ENCODE data around the gene SLC35B2.

The SLC35B2 gene, protein sequence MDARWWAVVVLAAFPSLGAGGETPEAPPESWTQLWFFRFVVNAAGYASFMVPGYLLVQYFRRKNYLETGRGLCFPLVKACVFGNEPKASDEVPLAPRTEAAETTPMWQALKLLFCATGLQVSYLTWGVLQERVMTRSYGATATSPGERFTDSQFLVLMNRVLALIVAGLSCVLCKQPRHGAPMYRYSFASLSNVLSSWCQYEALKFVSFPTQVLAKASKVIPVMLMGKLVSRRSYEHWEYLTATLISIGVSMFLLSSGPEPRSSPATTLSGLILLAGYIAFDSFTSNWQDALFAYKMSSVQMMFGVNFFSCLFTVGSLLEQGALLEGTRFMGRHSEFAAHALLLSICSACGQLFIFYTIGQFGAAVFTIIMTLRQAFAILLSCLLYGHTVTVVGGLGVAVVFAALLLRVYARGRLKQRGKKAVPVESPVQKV
- 13.3 to 19.0 (median 15.7) reads per million in 4 donors for total RNA-seq

DNA sequence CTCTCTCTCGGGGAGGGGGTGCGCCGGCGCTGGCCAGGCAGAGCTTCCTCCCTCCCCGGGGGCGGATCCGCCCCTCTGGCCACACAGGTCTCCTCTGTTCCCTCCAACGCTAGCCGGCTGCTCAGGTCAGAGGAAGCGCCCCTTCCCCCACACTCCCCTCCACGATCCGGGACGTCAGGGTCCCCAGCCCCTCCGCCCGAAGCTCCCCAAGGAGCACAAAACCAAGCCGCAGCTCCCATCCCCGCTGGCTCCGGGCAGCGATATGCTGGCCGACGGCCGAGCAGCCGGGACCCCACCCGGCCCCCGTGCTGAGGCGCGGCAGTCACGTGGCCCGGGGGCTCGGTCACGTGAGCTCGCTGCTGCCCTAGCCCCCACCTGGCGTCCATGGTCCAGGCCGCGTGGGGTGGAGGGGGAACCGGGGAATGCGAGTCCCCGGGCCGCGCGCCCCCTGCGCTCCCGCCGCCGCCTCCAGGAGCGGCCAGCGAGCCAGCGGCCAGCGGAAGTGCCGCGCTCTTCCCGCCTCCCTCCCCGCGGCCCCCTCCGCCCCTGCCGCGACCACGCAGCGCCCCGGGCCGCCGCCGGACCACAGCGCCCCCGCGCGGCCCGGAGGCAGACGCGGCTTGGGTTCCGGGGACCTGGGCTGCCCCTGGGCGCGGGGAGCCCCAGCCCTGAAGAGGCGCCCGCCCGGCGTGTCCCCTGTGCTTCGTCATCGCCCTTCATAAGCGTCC is at the start of gene SLC35B2:
Gene SLC35B2, minus strand, starts transcription at position 504 of the 728 bp plus-strand sequence. Its CDS starts 118 bp downstream, at position 386.
- peak; percentile 46 to 70 (median 53) for DNase-seq

DNA sequence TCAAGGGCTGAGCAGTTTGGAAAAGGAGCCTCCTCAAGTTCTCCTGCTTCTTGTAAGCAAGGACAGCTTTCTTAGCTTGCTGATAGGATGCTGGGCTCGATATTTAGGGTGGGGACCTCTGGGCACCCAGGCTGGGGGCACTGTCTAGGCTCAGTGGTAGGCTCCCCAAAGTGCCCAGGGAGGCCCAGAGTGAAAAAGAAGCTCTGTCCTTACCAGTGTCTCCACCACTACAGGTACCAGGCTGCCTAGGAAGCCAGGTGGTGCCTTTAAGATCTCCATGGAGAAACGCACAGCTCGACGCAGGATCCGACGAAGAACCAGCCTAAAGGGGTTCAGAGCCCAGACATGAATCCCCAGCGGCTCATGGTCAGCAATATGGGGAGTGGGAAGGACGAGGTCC is 49.4 kb upstream of the SLC35B2 start:
- no peak for DNase-seq

DNA sequence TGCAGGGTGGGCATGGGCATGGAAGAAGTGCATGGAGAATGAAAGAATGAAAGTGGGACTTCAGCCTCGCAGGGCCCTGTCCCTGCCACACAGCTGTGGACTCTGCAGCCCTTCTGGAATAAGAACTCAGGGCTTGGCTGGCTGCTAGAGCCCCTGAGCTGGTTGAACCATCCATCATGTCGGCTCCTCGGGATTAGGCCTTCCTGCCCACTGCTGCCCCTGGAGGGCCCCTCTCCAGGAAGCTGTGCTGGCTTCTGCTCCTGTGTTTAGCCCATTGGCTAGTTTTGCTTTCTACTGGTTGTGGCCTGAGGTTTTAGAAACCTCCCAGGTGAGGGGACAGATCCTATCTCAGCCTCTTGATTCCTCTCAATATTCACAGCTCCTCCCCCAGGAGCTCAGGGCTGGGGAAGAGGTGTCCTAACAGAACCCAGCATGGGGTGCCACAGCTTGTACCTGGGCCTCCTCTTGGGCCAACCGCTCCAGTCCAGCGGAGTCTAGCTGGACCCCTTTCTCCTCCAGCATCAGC is 47.9 kb upstream of the SLC35B2 start:
- no peak for DNase-seq

DNA sequence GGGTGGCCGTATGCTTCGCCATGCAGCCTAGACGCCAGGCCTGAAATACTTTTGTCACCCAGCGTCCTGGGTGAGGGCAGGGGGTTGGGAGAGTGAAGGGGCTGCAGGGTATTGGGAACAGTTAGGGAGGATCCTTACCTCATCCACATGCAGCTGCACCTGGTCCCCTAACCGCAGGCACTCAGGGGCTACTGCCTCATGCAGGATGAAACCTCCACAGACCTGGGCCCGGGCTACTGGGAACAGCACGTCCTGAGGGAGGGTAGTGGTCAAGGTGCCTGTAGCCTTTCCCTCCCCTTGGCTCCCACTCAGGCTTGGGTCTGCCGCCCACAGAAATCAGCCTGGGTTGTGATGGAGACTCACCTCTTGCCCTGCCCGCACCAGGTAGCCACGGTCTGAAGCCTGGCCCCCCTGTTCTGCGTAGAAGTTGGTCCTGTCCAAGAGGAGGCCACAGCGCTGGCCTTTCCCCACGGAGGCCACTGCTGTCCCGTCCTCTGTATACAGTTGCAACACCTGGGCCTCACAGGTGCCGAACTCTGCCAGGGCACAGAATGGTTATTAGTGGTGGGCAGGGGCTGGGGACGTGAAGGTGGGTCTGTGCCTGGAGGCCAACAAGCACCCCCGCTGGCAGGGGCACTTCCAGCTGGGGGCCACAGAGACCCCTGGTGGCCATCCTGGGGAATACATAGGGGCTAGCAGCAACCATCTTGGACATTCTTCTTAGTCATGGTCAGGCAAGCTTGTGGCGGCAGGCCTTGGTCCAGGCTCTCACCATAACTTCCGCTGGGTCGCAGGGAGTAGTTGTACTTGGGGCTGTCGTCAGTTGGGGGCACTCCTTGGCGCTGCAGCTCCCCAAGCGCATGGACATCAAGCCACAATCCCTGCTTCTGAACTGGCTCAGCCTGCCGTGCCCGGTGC is 47.2 kb upstream of the SLC35B2 start:
- DNase-seq: peak in 3 of 5 donors; percentile 19 to 32 (median 24)

DNA sequence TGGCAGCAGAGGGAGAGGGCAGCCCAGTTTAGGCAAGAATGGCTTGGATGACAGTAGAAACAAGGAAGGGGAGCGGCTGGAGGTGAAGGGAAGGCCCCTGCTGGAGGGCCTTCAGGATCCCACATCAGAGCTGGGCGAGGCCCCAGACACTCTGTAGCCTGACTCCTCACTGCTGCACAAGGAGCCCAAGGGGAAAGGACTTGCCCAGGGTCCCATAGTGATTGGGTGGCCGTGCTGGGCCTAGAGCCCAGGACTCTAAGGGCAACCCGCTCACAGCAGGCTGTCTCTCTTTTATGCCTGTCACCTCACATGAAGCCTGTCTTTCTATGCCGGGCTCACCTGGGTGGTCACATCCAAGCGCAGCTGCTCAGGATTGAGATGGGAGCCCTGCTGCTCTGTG is 46.5 kb upstream of the SLC35B2 start:
- no peak for DNase-seq

DNA sequence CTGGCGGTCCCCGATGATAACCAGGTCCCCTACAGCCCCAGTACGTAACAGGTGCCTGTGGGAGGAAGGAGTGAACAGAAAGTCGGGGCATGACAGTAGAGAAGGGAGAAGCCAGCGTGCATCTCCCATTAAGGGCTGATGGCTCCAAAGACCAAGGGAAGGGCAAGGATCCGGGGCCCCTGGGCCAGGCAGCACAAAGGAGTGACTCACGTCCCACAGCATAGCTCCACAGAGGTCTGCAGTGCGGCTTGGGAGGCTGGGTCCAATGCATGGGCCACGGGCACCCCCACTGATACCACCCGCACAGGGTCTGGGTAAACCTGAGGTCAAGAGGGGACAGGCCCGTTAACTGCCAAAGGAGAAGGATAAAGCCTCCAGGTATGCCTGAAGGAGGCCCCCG is 45.5 kb upstream of the SLC35B2 start:
- no peak for DNase-seq

DNA sequence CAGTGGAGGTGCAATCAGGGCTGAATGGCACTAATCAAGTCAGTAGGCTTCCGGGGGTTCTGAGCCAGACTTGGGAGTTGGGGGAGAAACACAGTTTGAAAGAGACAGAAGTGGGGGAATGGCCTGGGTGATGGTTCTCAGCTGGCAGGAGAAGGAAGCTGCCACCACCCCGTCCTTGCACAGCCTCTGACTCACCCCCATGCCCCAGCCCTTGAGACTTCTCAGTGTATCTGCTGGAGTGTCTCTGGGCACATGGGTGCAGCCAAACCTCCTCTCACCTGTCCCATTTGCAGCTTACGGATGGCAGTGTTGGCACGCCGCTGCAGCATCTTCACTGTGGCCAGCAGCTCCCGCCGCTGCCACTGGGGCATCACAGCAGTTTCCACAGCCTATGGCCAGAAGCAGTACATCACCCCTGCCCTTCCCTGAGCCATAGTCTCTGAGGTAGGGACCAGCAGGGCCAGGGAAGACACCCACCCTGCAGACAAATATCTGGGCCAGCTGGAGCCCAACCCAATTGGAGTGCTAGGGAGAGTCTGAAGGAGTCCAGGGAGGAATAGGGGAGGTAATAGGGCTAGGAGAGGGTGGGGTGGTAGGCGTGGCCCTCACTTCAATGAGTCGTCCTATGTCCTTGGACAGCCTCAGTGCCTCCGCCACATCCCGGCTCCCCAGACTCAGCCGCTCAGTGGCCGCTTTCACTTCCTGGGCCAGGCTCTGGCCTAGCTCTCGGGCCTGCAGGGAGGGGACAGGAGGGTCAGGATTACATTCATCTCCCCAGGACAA is 44.6 kb upstream of the SLC35B2 start:
- DNase-seq: no peak

DNA sequence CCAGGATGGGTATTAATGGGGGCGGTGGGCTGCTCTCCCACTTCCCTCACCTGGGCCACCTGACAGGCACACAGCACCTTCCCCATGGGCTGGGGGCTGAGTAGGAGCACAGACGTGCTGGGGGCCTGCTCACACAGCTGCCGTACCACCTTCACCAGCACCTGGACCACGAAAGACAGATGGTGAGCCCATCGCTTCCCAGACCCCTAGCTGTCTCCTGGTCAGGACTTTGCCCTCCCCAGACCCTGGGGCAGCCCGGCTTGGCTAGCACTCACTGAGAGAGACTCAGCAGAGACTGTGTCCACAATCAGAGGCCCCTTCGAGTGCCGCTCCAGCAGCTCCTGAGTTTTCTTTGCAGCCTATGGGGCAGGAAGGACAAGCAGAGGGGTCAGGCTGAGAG is 43.8 kb upstream of the SLC35B2 start:
- DNase-seq: no peak

DNA sequence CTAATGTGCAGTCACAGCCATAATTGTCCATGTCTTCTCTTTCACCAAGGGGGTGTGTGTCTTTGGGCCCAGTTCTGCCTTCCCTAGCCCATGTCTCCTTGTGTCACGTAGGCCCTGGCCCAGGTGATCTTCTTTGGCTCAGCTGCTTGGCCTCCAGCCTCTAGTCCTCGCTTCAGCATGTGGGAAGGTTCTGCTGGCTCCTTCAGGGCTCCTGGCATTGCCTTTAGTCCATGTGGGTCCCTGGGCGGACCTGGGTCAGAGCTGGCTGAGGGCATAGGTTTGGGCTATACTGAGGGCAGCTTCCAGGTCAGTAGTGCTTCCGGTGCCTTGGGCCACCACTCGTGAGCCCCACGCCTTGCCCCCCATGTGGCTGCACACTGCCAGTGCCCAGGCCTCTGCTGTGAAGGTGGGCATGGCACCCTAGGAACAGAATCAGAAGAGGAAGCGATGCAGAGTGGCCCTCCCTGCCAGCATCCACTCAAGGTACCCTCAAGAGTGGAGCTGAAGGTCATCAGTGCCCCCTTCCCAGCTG is 43.0 kb upstream of the SLC35B2 start:
- no peak for DNase-seq

DNA sequence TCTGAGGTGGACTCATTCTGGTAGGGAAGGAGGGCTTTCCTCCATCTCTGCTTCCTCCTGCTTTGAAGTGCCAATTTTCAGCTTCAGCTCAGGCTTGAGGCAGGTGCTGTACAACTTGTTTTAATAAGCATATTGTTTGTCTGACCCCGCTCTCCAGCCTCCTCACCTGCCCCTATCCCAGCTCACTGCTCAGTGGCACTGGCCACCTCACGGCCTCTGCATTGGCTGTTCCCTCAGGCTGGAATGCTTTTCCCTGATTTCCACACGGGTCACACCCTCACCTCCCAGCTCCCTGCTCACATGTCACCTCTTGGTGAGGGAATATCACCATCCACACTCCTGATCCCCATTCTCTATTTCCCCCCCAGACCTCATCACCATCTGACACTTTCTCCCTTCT is 41.5 kb upstream of the SLC35B2 start:
- DNase-seq: no peak

DNA sequence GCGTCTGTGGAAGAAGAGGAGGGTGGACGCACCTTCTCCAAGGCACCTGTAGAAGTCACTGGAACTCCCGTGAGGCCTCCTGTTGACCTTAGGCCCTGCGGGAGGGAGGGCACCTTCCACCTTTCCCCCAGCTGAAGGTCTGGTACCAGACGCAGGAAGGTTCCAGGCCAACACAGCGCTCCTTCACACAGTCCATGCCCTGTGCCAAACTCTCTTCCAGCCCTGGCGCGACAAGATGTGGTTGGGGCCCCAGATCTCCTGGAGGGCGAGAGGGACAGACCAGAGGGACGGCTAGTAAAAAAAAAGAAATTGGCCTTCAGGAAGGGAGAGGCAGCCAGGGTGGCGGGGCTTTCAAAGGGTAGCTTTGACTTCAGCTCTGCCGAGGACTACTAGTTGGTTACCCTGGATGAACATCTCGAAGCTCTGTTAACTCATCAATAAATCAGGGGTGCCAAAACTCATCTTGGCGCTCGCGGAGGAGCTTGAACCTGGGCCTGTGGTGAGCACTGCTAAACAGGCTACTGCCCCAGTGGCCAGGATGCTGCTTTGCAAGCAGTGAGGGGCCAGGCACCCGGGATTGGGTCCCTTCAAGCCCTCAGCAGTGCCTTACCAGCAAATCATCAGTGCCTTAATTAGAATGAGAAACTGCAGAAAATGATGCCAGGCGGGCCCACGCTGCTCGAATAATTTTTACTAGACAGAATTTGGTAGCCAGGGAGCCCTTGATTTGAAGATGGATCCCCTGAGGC is 40.9 kb upstream of the SLC35B2 start:
- no peak for DNase-seq

DNA sequence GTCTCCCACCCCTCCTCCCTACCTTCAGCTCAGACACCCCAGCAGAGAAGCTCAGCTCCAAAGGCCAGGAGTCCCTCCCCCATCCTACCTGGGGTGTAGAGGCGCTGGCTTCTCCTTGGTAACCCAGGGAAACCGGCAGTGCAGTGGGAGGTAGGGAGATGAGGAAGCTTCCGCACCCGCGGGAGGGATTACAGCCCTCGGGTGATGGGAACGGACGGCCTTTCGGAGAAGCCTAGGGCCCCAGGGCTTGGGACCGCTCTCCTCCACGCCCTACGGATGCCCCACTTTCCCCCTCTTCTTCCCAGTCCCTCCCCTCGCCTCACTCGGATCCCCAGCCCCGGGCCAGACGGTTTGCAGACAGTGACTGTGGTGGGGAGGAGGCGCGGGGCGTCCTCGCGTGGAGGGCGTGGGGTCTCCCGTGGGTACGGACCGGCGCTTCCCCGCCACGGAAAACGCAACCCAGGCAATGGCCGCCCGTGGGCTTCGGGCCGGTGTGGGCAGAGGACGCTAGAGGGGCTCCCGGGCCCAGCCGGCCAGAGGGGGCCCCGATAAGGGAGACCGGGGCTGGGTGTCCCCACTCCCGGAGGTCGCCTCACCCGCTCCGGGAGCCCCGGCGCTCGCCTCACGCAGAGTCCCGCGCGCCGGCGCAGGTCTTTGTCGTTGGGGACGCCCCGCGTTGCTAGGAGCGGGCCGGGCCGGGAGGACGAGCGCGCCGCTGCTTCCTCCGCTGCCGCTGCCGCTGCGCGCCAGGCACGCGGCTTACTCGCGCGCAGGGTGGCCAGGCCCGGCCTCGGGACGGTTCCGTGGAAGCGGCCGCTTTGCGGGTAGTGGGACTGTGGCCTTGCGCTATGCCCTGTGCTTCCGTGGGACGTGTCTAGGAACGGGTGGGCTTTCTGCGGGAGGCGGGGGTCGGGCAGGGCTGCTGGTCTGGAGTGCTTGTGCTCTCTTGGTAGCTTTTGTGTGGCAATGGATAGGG is 40.0 kb upstream of the SLC35B2 start:
- DNase-seq: peak in 3 of 5 donors; percentile 23 to 37 (median 33)

DNA sequence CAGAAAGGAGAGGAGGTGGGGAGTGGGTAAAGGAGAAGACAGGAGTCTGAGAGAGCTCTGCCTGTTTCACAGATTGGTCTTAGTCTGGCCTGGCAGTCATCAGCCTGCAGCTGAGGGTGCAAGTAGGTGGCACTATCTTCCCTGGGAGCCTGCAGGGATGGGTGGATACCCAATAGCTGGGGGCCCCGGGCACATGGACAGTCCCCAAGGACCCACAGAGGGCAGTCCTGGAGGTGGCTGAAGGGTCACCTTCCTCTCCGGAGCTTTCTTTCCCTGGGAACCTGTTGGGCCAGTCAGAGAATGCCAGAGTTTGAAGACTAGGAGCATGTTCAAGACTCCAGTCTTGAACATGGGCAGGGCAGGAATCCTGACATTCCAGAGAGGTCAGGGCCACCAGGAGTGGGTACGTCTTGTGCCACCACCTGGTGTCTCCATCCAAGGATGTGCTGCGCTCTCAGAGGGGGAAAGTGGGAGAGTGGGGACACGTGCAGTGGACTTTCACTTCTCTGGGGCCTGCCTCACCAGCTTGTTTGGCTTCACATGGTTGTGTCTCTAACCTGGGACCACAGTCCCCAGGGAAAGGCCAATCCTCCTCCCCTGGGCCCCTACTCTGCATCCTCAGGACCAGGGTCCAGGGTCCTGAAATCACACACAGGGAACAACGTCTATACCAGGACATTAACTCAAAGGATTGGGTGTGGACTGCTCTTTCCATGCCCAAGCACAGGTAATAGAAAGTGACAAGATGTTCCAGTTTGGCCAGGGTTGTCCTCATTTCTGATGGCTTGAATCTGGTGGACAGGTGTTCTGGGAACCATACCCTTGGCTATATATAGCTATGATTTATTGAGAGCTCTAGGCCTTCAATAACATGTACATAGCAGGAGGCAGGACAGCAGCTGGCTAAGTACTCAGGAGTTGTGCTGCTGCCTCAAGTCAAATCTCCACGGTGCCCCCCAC is 37.8 kb upstream of the SLC35B2 start:
- no peak for DNase-seq

DNA sequence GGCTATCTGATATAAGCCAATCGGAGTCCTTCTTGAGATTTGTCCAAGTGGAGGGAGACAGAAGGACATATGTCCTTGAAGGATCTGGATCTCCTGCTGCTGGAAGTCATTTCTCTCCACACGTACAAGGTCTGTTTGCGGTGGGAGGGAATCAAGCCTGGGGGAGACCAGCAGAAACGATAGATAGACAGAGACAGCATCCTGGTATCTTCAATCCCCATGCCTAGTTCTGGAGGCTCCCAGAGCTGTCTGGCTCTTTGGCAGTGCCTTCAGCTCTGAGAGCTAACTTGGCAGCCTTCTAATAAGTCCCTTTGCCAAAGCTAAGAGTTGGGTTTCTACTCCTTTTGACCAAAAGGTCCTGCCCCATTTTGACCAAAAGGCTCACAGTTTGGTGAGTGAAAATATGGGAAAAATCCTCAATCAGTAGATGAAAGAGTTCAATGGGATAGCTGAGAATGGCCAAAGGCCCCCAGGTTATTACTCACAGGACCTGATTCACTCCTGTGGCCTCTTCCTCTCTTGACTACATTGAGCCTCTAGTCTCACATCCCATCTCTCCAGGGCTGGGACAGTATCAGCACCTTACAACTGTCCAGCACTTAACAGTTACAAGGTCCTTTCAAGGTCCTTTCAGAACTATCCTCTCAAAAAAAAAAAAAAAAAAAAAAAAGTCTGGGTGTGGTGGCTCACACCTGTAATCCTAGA is 35.5 kb upstream of the SLC35B2 start:
- no peak for DNase-seq

DNA sequence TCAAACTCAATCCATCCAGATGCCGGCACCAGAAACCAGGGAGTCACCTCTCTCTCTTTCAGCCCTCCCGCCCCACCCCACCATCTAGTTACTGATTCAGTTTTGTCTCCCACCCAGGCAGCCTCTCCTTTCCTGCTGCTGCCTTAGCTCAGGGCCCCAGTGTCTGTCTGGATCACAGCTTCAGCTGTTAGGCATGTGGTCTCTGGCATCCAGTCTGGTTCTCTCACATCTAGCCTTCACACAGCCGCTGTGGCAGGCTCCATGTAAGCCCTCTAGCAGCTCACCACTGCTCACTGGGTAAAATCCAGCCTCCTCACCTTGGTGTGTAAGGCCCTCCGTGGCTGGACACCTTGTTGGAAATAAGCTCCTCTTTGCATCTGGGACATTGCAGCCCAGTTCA is 34.5 kb upstream of the SLC35B2 start:
- no peak for DNase-seq

DNA sequence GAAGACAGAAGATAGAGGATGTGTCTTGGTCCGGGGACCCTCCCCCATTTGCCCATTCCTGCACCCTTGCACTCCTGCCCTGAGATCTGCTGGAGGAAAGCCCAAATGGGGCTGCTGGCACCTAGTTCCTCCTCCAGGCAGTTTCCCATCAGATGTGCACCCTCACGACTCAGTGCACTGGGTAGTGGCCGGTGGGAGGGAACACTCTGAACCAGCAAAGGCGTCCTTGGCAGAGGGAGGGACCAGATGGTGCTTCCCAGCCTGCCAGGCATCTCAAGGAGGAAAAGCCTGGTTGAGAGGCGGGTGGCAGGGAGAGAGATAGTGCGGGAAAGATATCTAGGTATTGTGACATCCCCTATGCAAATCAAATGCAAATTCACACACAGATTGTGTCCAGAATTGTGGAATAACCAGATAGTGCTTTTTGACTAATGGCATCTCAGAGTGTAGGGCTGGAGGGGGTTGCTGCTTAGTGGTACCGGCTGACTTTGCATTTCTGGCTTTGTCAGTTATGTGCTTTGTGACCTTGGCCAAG is 32.5 kb upstream of the SLC35B2 start:
- no peak for DNase-seq

DNA sequence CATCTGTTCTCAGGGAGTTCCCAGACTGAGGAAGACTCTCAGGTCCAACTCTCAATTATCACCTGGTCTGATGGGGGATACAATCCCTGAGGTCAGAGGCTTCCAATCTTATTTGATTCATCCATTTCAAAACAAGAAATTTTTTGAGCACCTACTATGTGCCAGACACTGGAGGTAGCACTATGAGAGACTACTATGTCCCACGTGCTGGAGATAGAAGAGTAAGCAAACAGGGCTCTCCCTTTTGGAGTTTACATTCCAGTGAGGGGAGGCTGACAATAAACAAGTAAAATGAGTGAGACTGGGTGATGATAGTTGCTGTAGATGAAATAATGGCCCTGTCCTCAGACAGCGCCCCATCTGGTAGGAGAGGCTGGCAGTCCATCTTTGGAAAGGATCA is 29.4 kb upstream of the SLC35B2 start:
- no peak for DNase-seq

DNA sequence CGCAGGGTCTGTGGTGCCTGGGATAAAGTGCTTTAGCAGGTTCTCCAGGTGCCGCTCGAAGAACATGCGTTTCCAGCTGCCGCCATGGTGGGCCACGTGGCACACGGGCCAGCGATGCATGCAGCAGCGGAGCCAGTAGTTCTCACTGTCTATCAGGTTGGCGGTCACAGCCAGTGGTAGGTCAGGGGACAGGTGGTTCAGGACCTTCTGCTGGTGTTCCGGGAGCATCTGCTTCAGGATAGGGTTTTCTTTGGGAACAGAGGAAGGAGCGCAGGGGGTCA is 28.9 kb upstream of the SLC35B2 start:
- DNase-seq: no peak

Data from T-helper 1 cell (primary cell).